ENCODE data around the gene ZNF678. TPM values are rescaled to one million over a fixed set of nuclear protein-coding genes. Genes with fewer than 3 reads are reported as not detected.

ZNF678 gene
- total RNA-seq, 4 donors from 2014 or later, result 4.0 to 9.1 (median 5.6) TPM

GRCh38 chr1:227621211-227621610 lies 57.9 kb downstream of the ZNF678 start:
- 85% methylated on average over 1 of the region's 1 CpG for WGBS
- intact Hi-C loops (cut with DNase I), result no loop called here
- peak; percentile 66 for DNase-seq (ENCODE audit: extremely low spot score)
- Histone ChIP-seq H3K4me3 (no peak overlapping the region), H3K36me3 (peaks cover 0 to 6% (median 0%) of the 10 kb centered on the region in 4 donors), H3K27me3 (no peaks in the 10 kb centered on the region), H3K27ac (replicated peaks in 1 of 4) (no peak overlapping the region), H3K4me1 (no peaks in the 10 kb centered on the region), H3K9me3 (peaks cover 0 to 7% (median 2%) of the 10 kb centered on the region in 4 donors)
- TF ChIP-seq CTCF (IDR thresholded peaks at IDR 0.05) (no peak), POLR2A (IDR thresholded peaks at IDR 0.05; ENCODE audit: low read depth) (no peak), POLR2AphosphoS5 (IDR thresholded peaks at IDR 0.05) (no peak), EP300 (IDR thresholded peaks at IDR 0.05) (no peak)

GRCh38 chr1:227622739-227623475 lies 59.6 kb downstream of the ZNF678 start:
- H3K9me3 ChIP-seq, result peaks cover 0 to 11% (median 2%) of the 10 kb centered on the region in 4 donors
- 100% methylated on average over 1 of the region's 1 CpG for WGBS
- no peaks in the 10 kb centered on the region for H3K27me3 ChIP-seq
- peaks cover 0 to 6% (median 0%) of the 10 kb centered on the region in 4 donors for H3K36me3 ChIP-seq
- TF ChIP-seq POLR2A (IDR thresholded peaks at IDR 0.05; ENCODE audit: low read depth) (no peak), POLR2AphosphoS5 (IDR thresholded peaks at IDR 0.05) (no peak), CTCF (IDR thresholded peaks at IDR 0.05) (no peak), EP300 (IDR thresholded peaks at IDR 0.05) (no peak)
- DNase-seq (ENCODE audit: extremely low spot score), result peak; percentile 21
- H3K4me1 ChIP-seq, result no peaks in the 10 kb centered on the region
- no peak overlapping the region for H3K4me3 ChIP-seq
- H3K27ac ChIP-seq (replicated peaks in 1 of 4), result no peak overlapping the region
- intact Hi-C loops (cut with DNase I), result no loop called here

GRCh38 chr1:227632325-227632724 lies 69.0 kb downstream of the ZNF678 start:
- no peak overlapping the region for H3K27ac ChIP-seq (replicated peaks in 1 of 4)
- intact Hi-C loops (cut with DNase I), result no loop called here
- no peak overlapping the region for H3K4me3 ChIP-seq
- no peaks in the 10 kb centered on the region for H3K4me1 ChIP-seq
- H3K36me3 ChIP-seq, result peaks cover 0 to 3% (median 0%) of the 10 kb centered on the region in 4 donors
- TF ChIP-seq EP300 (IDR thresholded peaks at IDR 0.05) (no peak), CTCF (IDR thresholded peaks at IDR 0.05) (no peak), POLR2AphosphoS5 (IDR thresholded peaks at IDR 0.05) (no peak), POLR2A (IDR thresholded peaks at IDR 0.05; ENCODE audit: low read depth) (no peak)
- peak; percentile 10 for DNase-seq (ENCODE audit: extremely low spot score)
- H3K27me3 ChIP-seq, result no peaks in the 10 kb centered on the region
- H3K9me3 ChIP-seq, result peaks cover 0 to 61% (median 27%) of the 10 kb centered on the region in 4 donors
- 94% methylated on average over 13 of the region's 13 CpGs for WGBS

- Histone ChIP-seq H3K36me3 (peaks cover 0 to 3% (median under 1%) of the 10 kb centered on the region in 4 donors), H3K4me1 (no peaks in the 10 kb centered on the region), H3K9me3 (peaks cover 0 to 86% (median 58%) of the 10 kb centered on the region in 4 donors), H3K27ac (replicated peaks in 1 of 4) (no peak overlapping the region), H3K4me3 (no peak overlapping the region), H3K27me3 (no peaks in the 10 kb centered on the region)
- intact Hi-C loops (cut with DNase I), result no loop called here
- TF ChIP-seq CTCF (IDR thresholded peaks at IDR 0.05), result no peak
- no peak for TF ChIP-seq EP300 (IDR thresholded peaks at IDR 0.05)
- TF ChIP-seq POLR2A (IDR thresholded peaks at IDR 0.05; ENCODE audit: low read depth), result no peak
- no peak for TF ChIP-seq POLR2AphosphoS5 (IDR thresholded peaks at IDR 0.05)
- no peak for DNase-seq (ENCODE audit: extremely low spot score)
- 99% methylated on average over 9 of the region's 9 CpGs for WGBS
These were observed 72.2 kb downstream of the ZNF678 start for GRCh38 chr1:227635596-227635995.
